IMR-90 (cell line): ENCODE results near the gene KIFAP3. TPM values are rescaled to one million over a fixed set of nuclear protein-coding genes. Genes with fewer than 3 reads are reported as not detected.

Source experiments
- ATAC-seq: fragments of 200-7000 bp; cut with Tn5 transposase; 2 replicates; pipeline ENCODE4 v1.9.1; 2020; ENCODE audit warnings: low read depth, mild to moderate bottlenecking, moderate library complexity
- BruUV-seq: library from RNA; stranded (reverse); fragments of 400-500 nt; replicated peaks from 2 replicates; lab custom pipeline; 2021; lab: Mats Ljungman, UMichigan
- CTCF ChIA-PET: fragments of 300-600 bp; formaldehyde crosslinking; extraction: SDS; loops from one replicate; lab custom pipeline; 2021; ENCODE audit warnings: antibody characterized with exemption; lab: Yijun Ruan, JAX
- POLR2A ChIA-PET: fragments of 300-600 bp; sonication (Branson Sonifier 250); formaldehyde crosslinking; loops from one replicate; lab custom pipeline; 2022; ENCODE audit warnings: antibody characterized with exemption; ENCODE audit not compliant: unreplicated experiment; lab: Charles Lee
- DNase-seq: peaks from one replicate; pipeline ENCODE4 v3.0.0; 2013
- H2AFZ ChIP-seq: replicated peaks from 2 replicates; pipeline ENCODE3; 2013; ENCODE audit warnings: low read length, mild to moderate bottlenecking; ENCODE audit not compliant: poor library complexity
- H2AK5ac ChIP-seq: 2 replicates; pipeline ENCODE4 v1.6.1; 2013; ENCODE audit warnings: low read depth, low read length, inconsistent platforms
- H2AK9ac ChIP-seq: replicated peaks from 2 replicates; pipeline ENCODE3; 2013; ENCODE audit warnings: mild to moderate bottlenecking, low read depth, low read length, moderate library complexity; ENCODE audit not compliant: poor library complexity
- H2BK120ac ChIP-seq: 2 replicates; pipeline ENCODE4 v1.6.1; 2013; ENCODE audit warnings: low read depth, low read length, inconsistent platforms
- H2BK15ac ChIP-seq: 3 replicates; pipeline ENCODE4 v1.6.1; 2013; ENCODE audit warnings: low read depth, low read length, inconsistent platforms
- H2BK20ac ChIP-seq: 2 replicates; pipeline ENCODE4 v1.6.1; 2013; ENCODE audit warnings: low read depth, mild to moderate bottlenecking, inconsistent platforms, low read length, moderate library complexity
- H2BK5ac ChIP-seq: 2 replicates; pipeline ENCODE4 v1.6.1; 2013; ENCODE audit warnings: mild to moderate bottlenecking, low read depth, low read length, inconsistent platforms; ENCODE audit not compliant: poor library complexity, severe bottlenecking
- H3K14ac ChIP-seq: replicated peaks from 2 replicates; pipeline ENCODE4 v1.6.1; 2013; ENCODE audit warnings: low read depth, low read length, inconsistent platforms
- H3K18ac ChIP-seq: 2 replicates; pipeline ENCODE4 v1.6.1; 2013; ENCODE audit warnings: low read depth, low read length, control low read depth
- H3K23ac ChIP-seq: 2 replicates; pipeline ENCODE4 v1.6.1; 2013; ENCODE audit warnings: low read depth, low read length, inconsistent platforms
- H3K27ac ChIP-seq: 2 replicates; pipeline ENCODE4 v1.5.1; 2013; ENCODE audit warnings: mild to moderate bottlenecking, control low read depth, low read length; ENCODE audit not compliant: insufficient read depth
- H3K27me3 ChIP-seq: 2 replicates; pipeline ENCODE4 v1.6.1; 2013; ENCODE audit warnings: low read length; ENCODE audit not compliant: control insufficient read depth, insufficient read depth
- H3K36me3 ChIP-seq: 2 replicates; pipeline ENCODE4 v1.6.1; 2013; ENCODE audit warnings: low read length, mixed read lengths; ENCODE audit not compliant: control insufficient read depth, insufficient read depth
- H3K4ac ChIP-seq: 2 replicates; pipeline ENCODE4 v1.6.1; 2013; ENCODE audit warnings: low read depth, low read length, inconsistent platforms
- H3K4me1 ChIP-seq: 2 replicates; pipeline ENCODE4 v1.6.1; 2013; ENCODE audit warnings: low read length, mixed read lengths; ENCODE audit not compliant: control insufficient read depth, insufficient read depth
- H3K4me2 ChIP-seq: 2 replicates; pipeline ENCODE4 v1.6.1; 2013; ENCODE audit warnings: low read depth, mild to moderate bottlenecking, control low read depth, low read length, moderate library complexity
- H3K4me3 ChIP-seq: 2 replicates; pipeline ENCODE4 v1.5.1; 2013; ENCODE audit warnings: low read depth, mild to moderate bottlenecking, control low read depth, low read length, moderate library complexity; ENCODE audit not compliant: insufficient read depth
- H3K56ac ChIP-seq: 2 replicates; pipeline ENCODE4 v1.6.1; 2013; ENCODE audit warnings: low read length, inconsistent platforms; ENCODE audit not compliant: insufficient read depth; ENCODE audit errors: extremely low read depth
- H3K79me1 ChIP-seq, 2 experiments: 2 replicates each; pipeline ENCODE4 v1.6.1; 2013; ENCODE audit warnings: low read length in 2 of 2, inconsistent platforms in 1 of 2, low read depth in 1 of 2
- H3K9ac ChIP-seq: 2 replicates; pipeline ENCODE4 v1.6.1; 2013; ENCODE audit warnings: low read depth, low read length, control low read depth
- H3K9me1 ChIP-seq: 2 replicates; pipeline ENCODE4 v1.6.1; 2013; ENCODE audit warnings: low read length, inconsistent platforms; ENCODE audit not compliant: insufficient read depth
- H3K9me3 ChIP-seq: 2 replicates; pipeline ENCODE4 v1.6.1; 2013; ENCODE audit warnings: low read length; ENCODE audit not compliant: control insufficient read depth, insufficient read depth
- H4K20me1 ChIP-seq: 2 replicates; pipeline ENCODE4 v1.6.1; 2013; ENCODE audit warnings: low read length, inconsistent platforms; ENCODE audit not compliant: insufficient read depth
- H4K5ac ChIP-seq: 2 replicates; pipeline ENCODE4 v1.6.1; 2013; ENCODE audit warnings: mild to moderate bottlenecking, low read depth, low read length, control low read depth
- H4K8ac ChIP-seq, 2 experiments: 2 replicates each; pipeline ENCODE4 v1.6.1; 2013; ENCODE audit warnings: low read depth in 2 of 2, low read length in 2 of 2, control low read depth in 1 of 2, inconsistent platforms in 1 of 2
- H4K91ac ChIP-seq: 2 replicates; pipeline ENCODE4 v1.6.1; 2013; ENCODE audit warnings: low read depth, low read length, inconsistent platforms; ENCODE audit not compliant: insufficient read depth
- CHD1 ChIP-seq: IDR thresholded peaks from 2 replicates; pipeline ENCODE4 v1.6.1; 2012; ENCODE audit warnings: low read depth, low read length, improper control_type of control experiment
- ELK1 ChIP-seq: fragments of 150-350 bp; IDR thresholded peaks from 2 replicates; pipeline ENCODE4 v1.6.1; 2016; ENCODE audit warnings: low read depth, mild to moderate bottlenecking, low read length, moderate library complexity, borderline replicate concordance
- MAFK ChIP-seq: IDR thresholded peaks from 2 replicates; pipeline ENCODE4 v1.6.1; 2012; ENCODE audit warnings: low read depth, low read length, improper control_type of control experiment
- MAZ ChIP-seq: IDR thresholded peaks from 2 replicates; pipeline ENCODE4 v1.6.1; 2012; ENCODE audit warnings: low read depth, mild to moderate bottlenecking, low read length, improper control_type of control experiment, moderate library complexity, borderline replicate concordance
- NFE2L2 ChIP-seq: fragments of 150-350 bp; IDR thresholded peaks from 2 replicates; pipeline ENCODE4 v1.6.1; 2016; ENCODE audit warnings: low read depth, mild to moderate bottlenecking, low read length
- POLR2A ChIP-seq: IDR thresholded peaks from 2 replicates; pipeline ENCODE4 v1.6.1; 2012; ENCODE audit warnings: mild to moderate bottlenecking, low read depth, low read length
- RCOR1 ChIP-seq: IDR thresholded peaks from 2 replicates; pipeline ENCODE4 v1.6.1; 2012; ENCODE audit warnings: mild to moderate bottlenecking, low read length, improper control_type of control experiment; ENCODE audit not compliant: insufficient replicate concordance
- USF2 ChIP-seq: fragments of 150-350 bp; IDR thresholded peaks from 2 replicates; pipeline ENCODE4 v1.6.1; 2017; ENCODE audit warnings: mild to moderate bottlenecking, antibody characterized with exemption, low read length, low read depth
- WGBS, 2 experiments: methylation state at CpG; one replicate each; pipeline versions ENCODE4 v1.1.5 to v1.1.7; 2013; ENCODE audit warnings: missing lambda C conversion rate in 2 of 2; ENCODE audit not compliant: insufficient read length in 1 of 2; ENCODE audit errors: extremely low coverage in 2 of 2; 5-methylcytosine and 5-hydroxymethylcytosine counted together
- dilution Hi-C: fragments of 300-500 bp; cut with HindIII; formaldehyde crosslinking; loops from one replicate; pipeline ENCODE4 v1.14.3; 2018; ENCODE audit warnings: low sequenced_read_pairs; ENCODE audit not compliant: unreplicated experiment
- in situ Hi-C: fragments of 300-500 bp; cut with MboI; formaldehyde crosslinking; loops from 3 replicates; pipeline ENCODE4 v1.14.3; 2019; ENCODE audit warnings: low sequenced_read_pairs, inconsistent platforms, mixed read lengths
- intact Hi-C: fragments of 100-400 bp; cut with micrococcal nuclease; formaldehyde crosslinking; loops from 2 replicates; pipeline ENCODE4 v1.10.0; 2022
- polyA plus RNA-seq, 3 experiments: library from polyadenylated mRNA; depleted of rRNA; stranded (reverse); fragments of >200 nt; gene quantifications; 2 replicates each; pipeline ENCODE4 v1.2.3, GENCODE V29; 2012; ENCODE audit warnings: low replicate concordance in 1 of 3
- total RNA-seq: library from RNA; depleted of rRNA; stranded (reverse); fragments of >200 nt; gene quantifications from 2 replicates; pipeline ENCODE4 v1.2.3, GENCODE V29; 2012

Gene KIFAP3
- total and polyA plus RNA-seq, 2 of the 4 experiments (the other 2 are of a cell fraction) = 10.5 to 10.9 TPM

GRCh38 chr1:170027760-170028159, 46.7 kb downstream of the KIFAP3 start:
- no peaks in the 10 kb centered on the region for H3K36me3 ChIP-seq
- H4K8ac ChIP-seq = no peak overlapping the region
- H4K91ac ChIP-seq = no peak overlapping the region
- no peak overlapping the region for H3K4ac ChIP-seq
- no peak overlapping the region for H3K56ac ChIP-seq
- no TSS peak for BruUV-seq
- no peak overlapping the region for H2AK9ac ChIP-seq
- CTCF ChIA-PET = no interaction called here
- no peak for ATAC-seq
- no peak overlapping the region for H2AK5ac ChIP-seq
- no peak overlapping the region for H3K4me3 ChIP-seq
- no peak overlapping the region for H3K4me2 ChIP-seq
- DNase-seq = no peak
- no peak overlapping the region for H3K9ac ChIP-seq
- H2BK20ac ChIP-seq = no peak overlapping the region
- no peaks in the 10 kb centered on the region for H3K9me1 ChIP-seq
- POLR2A ChIA-PET = no interaction called here
- no peak overlapping the region for H3K14ac ChIP-seq
- WGBS, 2 experiments = no CpG with 5 or more reads among the region's 3 CpGs
- H3K79me1 ChIP-seq = no peaks in the 10 kb centered on the region
- no peak overlapping the region for H3K18ac ChIP-seq
- 0 out of 2 replicates have a peak, but pooled peaks cover 2% of the 10 kb centered on the region for H3K9me3 ChIP-seq
- no peak overlapping the region for H2AFZ ChIP-seq
- no peak overlapping the region for H2BK120ac ChIP-seq
- H3K23ac ChIP-seq = no peak overlapping the region
- dilution Hi-C loops = no loop called here
- H3K27me3 ChIP-seq = no peaks in the 10 kb centered on the region
- H2BK15ac ChIP-seq = no peak overlapping the region
- no peak overlapping the region for H4K5ac ChIP-seq
- TF ChIP-seq NFE2L2 (no peak), MAZ (no peak), CHD1 (no peak), USF2 (no peak), MAFK (no peak; the same call in 1 of the 2 replicates), ELK1 (no peak), RCOR1 (no peak), POLR2A (no peak)
- no peak overlapping the region for H2BK5ac ChIP-seq
- intact Hi-C loops = no loop called here
- no peaks in the 10 kb centered on the region for H4K20me1 ChIP-seq
- in situ Hi-C loops = no loop called here
- no peaks in the 10 kb centered on the region for H3K4me1 ChIP-seq
- H3K27ac ChIP-seq = no peak overlapping the region
